KG1 (cell line): ENCODE measurements around the gene SLCO2A1.

ENCODE experiments used
- DNase-seq: peaks from one replicate; lab custom pipeline; 2025; lab: John Stamatoyannopoulos, UW

SLCO2A1 gene

GRCh38 chr3:133884054-133884886 lies 145.5 kb downstream of the SLCO2A1 start:
- no peak for DNase-seq

GRCh38 chr3:133883641-133884040 lies 146.1 kb downstream of the SLCO2A1 start:
- DNase-seq = no peak

DNA sequence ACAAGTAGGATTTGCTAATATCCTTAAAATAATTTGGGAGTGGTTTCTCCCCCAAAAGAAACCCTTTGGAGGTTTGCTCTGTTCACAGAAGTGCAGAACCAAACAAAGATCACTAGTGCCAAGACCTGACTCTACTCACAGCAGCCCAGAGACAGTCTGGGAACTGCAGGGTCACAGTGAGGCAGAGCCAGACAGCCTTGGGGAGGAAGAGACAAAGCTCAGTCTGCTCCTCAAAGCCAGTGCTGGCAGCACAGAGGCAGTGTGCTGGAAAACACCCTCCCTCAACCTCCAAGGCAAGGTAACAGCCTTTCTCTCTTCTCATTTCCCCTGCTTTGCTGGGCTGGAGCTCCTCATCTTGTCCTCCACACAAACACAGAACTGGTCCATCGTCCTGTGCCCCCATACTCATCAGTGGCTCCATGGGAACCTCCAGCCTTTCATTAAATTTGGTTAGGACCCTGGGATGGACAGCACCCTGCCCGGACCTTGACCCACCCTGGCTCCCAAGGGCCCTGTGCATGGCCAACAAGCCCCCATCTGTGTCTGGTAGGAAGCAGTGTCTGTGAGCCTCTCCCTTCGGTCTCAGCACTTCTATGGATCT lies 146.6 kb downstream of the SLCO2A1 start:
- DNase-seq = no peak

DNA sequence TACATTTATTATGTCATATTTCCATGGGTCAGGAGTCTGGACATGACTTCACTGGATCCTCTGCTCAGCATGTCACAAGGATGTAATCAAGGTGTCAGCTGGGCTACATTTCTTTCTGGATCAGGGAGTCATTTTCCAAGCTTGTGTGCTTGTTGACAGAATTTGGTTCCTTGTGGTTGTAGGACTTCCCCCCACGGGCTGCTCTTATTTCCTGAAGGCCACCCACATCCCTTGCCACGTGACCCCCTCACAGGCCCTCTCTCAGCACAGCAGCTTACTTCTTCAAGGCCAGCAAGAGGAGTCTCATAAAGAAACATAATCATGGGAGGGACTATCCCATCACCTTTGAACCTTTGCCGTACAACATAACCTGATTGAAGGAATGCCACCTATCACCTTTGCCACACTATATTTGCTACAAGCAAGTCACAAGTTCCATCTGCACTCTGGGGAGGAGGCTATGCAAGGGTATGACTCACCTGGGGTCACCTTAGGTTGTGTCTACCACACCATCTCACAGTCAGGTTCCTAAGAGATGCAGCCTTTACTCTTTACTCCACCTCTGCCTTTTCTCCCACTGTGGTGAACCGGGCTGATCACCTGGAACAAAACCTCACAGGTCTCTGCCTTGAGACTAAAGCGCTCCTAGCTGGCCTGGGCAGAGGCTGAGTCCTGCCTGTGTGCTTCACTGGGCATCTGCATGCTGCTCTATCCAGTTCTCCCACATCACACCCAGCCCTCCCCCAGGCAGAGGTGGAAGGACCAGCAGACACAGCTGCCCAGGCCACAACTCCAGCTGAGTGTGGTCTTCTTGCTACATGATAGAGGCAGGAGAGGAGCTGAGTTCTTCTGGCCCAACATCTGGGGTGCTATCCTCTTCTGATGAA lies 147.5 kb downstream of the SLCO2A1 start:
- DNase-seq = no peak

DNA sequence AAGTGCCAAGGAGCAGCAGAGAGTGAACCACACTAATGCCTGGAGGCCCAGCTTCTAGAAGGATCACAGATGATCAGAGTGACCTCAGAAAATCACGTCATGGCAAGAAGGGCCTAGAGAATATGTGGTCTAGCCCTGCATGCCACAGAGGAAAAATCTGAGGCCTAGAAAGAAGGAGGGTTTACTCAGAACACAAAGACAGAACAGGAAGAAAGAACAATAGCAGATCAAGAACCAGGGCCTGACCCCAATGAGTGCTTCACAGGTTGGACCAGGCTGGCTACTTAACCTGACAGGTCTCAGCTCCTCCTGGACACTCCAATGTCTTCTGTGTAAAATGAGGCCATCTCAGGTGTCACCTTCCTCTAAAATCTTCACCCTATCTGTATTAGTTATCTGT lies 148.2 kb downstream of the SLCO2A1 start:
- no peak for DNase-seq

GRCh38 chr3:133880886-133881455 lies 148.8 kb downstream of the SLCO2A1 start:
- no peak for DNase-seq

DNA sequence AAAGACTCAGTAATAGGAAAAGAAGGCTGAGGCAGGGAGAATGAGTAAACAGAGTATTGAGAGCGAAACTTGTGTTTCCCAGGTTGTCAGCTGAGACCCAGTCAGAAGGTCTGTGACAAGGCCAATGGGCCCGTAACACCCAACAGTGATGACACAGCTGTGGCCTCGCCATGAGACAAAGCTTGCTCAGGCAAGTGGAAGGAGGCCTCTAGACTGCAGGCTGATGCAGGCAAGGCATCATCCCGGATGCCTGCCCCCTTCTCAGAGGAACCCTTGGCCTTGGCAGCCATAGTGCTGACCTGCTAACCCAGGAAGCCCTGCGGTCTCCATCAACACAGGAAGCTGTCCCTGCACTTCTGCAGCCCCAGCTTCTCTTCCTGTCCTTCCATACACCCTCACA lies 149.4 kb downstream of the SLCO2A1 start:
- DNase-seq = no peak

DNA sequence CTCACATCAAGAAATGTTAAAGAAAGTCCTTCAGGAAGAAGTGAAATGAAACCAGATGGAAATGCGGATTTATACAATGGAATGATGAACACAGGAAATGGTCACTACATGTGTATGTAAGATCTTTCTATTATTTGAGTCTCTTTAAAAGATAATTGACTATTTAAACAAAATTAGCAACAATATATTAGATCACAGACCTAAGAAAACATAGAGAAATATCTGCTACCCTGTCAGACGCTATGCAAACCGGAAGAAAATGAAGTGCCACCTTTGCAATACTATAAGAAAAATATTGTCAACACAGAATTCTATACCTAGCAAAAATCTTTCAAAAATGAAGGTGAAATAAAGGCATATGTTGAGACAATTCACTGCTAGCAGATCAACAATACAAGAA lies 151.2 kb downstream of the SLCO2A1 start:
- DNase-seq = no peak
